Measurements from ENCODE around the gene HS6ST2.

Gene HS6ST2

DNA sequence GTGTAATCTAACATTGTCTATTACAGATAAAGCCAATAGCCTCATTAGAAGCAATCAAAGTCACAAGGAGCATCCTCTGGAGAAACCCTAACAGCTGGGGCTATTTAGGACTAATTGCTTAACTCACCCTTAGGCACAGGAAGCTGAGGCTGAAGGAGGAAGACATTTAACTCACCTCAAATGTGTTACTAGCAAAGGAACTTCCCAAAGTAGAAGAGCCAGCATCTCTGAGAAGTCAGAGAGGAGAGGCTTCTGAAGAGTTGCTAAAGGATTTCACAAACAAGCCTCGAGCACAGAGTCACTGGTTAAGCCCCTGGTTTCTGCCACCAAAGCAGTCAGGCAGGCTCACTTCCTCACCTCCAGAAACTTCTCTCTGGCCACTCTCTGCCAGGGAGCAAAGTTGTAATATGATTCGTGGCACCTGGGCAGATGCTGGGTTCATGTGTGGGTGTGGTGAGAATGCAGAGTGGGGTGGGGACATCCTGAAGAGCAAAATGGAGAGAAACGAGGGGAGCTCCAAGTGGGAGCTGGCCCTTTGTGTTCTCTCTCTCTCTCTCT, 201.3 kb downstream of the HS6ST2 start (continued):
- TF ChIP-seq, protein P1, sequence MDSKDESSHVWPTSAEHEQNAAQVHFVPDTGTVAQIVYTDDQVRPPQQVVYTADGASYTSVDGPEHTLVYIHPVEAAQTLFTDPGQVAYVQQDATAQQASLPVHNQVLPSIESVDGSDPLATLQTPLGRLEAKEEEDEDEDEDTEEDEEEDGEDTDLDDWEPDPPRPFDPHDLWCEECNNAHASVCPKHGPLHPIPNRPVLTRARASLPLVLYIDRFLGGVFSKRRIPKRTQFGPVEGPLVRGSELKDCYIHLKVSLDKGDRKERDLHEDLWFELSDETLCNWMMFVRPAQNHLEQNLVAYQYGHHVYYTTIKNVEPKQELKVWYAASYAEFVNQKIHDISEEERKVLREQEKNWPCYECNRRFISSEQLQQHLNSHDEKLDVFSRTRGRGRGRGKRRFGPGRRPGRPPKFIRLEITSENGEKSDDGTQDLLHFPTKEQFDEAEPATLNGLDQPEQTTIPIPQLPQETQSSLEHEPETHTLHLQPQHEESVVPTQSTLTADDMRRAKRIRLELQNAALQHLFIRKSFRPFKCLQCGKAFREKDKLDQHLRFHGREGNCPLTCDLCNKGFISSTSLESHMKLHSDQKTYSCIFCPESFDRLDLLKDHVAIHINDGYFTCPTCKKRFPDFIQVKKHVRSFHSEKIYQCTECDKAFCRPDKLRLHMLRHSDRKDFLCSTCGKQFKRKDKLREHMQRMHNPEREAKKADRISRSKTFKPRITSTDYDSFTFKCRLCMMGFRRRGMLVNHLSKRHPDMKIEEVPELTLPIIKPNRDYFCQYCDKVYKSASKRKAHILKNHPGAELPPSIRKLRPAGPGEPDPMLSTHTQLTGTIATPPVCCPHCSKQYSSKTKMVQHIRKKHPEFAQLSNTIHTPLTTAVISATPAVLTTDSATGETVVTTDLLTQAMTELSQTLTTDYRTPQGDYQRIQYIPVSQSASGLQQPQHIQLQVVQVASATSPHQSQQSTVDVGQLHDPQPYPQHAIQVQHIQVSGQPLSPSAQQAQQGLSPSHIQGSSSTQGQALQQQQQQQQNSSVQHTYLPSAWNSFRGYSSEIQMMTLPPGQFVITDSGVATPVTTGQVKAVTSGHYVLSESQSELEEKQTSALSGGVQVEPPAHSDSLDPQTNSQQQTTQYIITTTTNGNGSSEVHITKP (tag by site-specific recombination; IDR thresholded peaks at IDR 0.05): no peak
- TF ChIP-seq, protein P2, sequence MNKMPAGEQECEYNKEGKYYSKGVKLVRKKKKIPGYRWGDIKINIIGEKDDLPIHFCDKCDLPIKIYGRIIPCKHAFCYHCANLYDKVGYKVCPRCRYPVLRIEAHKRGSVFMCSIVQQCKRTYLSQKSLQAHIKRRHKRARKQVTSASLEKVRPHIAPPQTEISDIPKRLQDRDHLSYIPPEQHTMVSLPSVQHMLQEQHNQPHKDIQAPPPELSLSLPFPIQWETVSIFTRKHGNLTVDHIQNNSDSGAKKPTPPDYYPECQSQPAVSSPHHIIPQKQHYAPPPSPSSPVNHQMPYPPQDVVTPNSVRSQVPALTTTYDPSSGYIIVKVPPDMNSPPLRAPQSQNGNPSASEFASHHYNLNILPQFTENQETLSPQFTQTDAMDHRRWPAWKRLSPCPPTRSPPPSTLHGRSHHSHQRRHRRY (tag by site-specific recombination; IDR thresholded peaks at IDR 0.05): no peak
- TF ChIP-seq ZNF624 (tag by site-specific recombination; IDR thresholded peaks at IDR 0.05): no peak
- TF ChIP-seq ZNF350 (tag by site-specific recombination; IDR thresholded peaks at IDR 0.05): no peak
- TF ChIP-seq ZNF660 (tag by site-specific recombination; IDR thresholded peaks at IDR 0.05): no peak
- TF ChIP-seq, protein P3, sequence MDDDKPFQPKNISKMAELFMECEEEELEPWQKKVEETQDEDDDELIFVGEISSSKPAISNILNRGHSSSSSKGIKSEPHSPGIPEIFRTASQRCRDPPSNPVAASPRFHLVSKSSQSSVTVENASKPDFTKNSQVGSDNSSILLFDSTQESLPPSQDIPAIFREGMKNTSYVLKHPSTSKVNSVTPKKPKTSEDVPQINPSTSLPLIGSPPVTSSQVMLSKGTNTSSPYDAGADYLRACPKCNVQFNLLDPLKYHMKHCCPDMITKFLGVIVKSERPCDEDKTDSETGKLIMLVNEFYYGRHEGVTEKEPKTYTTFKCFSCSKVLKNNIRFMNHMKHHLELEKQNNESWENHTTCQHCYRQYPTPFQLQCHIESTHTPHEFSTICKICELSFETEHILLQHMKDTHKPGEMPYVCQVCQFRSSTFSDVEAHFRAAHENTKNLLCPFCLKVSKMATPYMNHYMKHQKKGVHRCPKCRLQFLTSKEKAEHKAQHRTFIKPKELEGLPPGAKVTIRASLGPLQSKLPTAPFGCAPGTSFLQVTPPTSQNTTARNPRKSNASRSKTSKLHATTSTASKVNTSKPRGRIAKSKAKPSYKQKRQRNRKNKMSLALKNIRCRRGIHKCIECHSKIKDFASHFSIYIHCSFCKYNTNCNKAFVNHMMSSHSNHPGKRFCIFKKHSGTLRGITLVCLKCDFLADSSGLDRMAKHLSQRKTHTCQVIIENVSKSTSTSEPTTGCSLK (tag by site-specific recombination; IDR thresholded peaks at IDR 0.05): no peak

DNA sequence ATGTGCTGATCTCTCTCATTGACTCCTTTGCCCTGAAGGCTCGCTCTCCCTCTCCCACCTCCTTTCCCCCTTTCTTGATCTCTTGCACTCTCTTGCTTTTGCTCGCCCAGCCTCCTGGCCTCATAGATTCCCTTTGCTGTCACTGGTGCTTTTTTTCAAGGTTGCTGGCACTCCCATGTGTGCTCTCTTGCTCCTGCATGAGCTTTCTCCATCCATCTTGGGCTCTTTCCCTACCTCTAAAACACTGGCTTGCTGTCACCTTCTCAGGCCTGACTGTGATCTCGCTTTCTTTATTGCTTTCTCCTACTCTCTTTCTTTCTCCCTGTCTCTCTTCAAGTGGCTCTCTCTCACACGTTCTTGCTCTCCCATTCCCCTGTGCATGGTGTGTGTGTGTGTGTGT, 202.0 kb downstream of the HS6ST2 start:
- TF ChIP-seq PRDM1 (tag by site-specific recombination; IDR thresholded peaks at IDR 0.05) (peak; percentile 84), KLF8 (tag by site-specific recombination; IDR thresholded peaks at IDR 0.05) (no peak)
- TF ChIP-seq, protein P4, sequence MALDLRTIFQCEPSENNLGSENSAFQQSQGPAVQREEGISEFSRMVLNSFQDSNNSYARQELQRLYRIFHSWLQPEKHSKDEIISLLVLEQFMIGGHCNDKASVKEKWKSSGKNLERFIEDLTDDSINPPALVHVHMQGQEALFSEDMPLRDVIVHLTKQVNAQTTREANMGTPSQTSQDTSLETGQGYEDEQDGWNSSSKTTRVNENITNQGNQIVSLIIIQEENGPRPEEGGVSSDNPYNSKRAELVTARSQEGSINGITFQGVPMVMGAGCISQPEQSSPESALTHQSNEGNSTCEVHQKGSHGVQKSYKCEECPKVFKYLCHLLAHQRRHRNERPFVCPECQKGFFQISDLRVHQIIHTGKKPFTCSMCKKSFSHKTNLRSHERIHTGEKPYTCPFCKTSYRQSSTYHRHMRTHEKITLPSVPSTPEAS (tag by site-specific recombination; IDR thresholded peaks at IDR 0.05): peak; percentile 18; the same call in 1 of the 2 replicates
- Histone ChIP-seq H3K36me3 (ENCODE audit: control insufficient read depth in 2 of 2, insufficient read depth in 1 of 2, low read length in 2 of 2) (no peaks in the 10 kb centered on the region), H3K4me3 (ENCODE audit: low read depth, low read length) (no peak overlapping the region), H3K27ac (ENCODE audit: extremely low read depth, low read depth, low read length) (no peak overlapping the region), H3K9me3 (ENCODE audit: control insufficient read depth, insufficient read depth, low read depth, low read length) (no peaks in the 10 kb centered on the region), H3K4me1 (ENCODE audit: control insufficient read depth, insufficient read depth, low read length) (no peaks in the 10 kb centered on the region)
- CTCF ChIA-PET: interaction anchor here (0.5 to 0.6 kb wide), 2 partner anchors 178 to 915 kb away, joined by 3 read pairs; no protein-coding TSS in a partner anchor
- POLR2A ChIA-PET: no interaction called here

DNA sequence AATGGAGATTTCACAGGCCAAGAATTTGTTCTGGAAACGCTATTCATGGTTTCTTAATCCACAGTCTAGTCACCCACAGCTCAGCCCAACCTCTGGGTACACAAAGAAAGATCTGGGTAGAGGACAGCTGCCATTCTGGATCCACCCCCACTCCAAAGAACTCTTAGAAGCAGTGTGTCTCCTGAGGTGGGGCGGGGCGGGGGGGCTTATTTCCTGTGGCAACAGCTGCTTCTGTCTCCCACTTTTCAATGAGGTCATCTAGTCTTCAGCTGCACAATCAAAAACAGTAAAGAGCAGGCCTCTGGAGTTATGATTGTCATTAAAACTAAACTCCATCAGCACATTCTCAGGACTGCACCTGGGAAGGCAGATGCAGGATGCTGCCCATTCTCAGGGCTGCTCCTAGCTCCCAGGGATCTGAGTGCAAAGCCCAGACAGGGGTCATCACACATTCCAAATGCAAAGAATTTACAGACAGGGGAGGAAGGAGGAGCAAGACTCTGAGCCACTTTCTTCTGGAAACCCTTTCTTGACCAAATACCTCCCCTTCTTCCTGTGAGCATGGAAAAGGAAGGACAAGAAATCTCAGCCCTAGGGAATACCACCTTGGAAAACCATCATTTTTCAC, 207.3 kb downstream of the HS6ST2 start:
- Histone ChIP-seq H3K4me3 (ENCODE audit: low read depth, low read length) (no peak overlapping the region), H3K27ac (ENCODE audit: extremely low read depth, low read depth, low read length) (no peak overlapping the region), H3K4me1 (ENCODE audit: control insufficient read depth, insufficient read depth, low read length) (no peaks in the 10 kb centered on the region), H3K9me3 (ENCODE audit: control insufficient read depth, insufficient read depth, low read depth, low read length) (no peaks in the 10 kb centered on the region), H3K36me3 (ENCODE audit: control insufficient read depth in 2 of 2, insufficient read depth in 1 of 2, low read length in 2 of 2) (no peaks in the 10 kb centered on the region)
- POLR2A ChIA-PET: no interaction called here
- TF ChIP-seq ZNF341 (tag by site-specific recombination; IDR thresholded peaks at IDR 0.05; ENCODE audit: low read depth) (no peak), ZXDB (tag by site-specific recombination; IDR thresholded peaks at IDR 0.05) (no peak), ZNF548 (tag by site-specific recombination; IDR thresholded peaks at IDR 0.05) (no peak), ZNF544 (tag by site-specific recombination; IDR thresholded peaks at IDR 0.05) (no peak)
- CTCF ChIA-PET: interaction anchor here (0.6 to 0.7 kb wide), 3 partner anchors 10 to 175 kb away, joined by 3 to 5 read pairs (median 3); no protein-coding TSS in a partner anchor
